Epithelial cell of esophagus (primary cell): ENCODE data around the gene SORCS1.

Experiments
- DNase-seq: peaks from one replicate; pipeline ENCODE4 v3.0.0; 2010; ENCODE audit warnings: low read depth
- H3K4me3 ChIP-seq: 2 replicates; pipeline ENCODE4 v1.5.1; 2011; ENCODE audit warnings: mild to moderate bottlenecking, low read length, control low read depth
- CTCF ChIP-seq: IDR thresholded peaks from 2 replicates; pipeline ENCODE4 v1.5.1; 2011; ENCODE audit warnings: low read depth, mild to moderate bottlenecking, low read length, control low read depth, inconsistent platforms; ENCODE audit not compliant: insufficient read depth; ENCODE audit errors: missing control alignments

SORCS1 gene

GRCh38 chr10:107072786-107073185 lies 91.7 kb downstream of the SORCS1 start:
- no peak overlapping the region for H3K4me3 ChIP-seq
- no peak for DNase-seq
- no peak for TF ChIP-seq CTCF

GRCh38 chr10:107072028-107072427 lies 92.5 kb downstream of the SORCS1 start:
- TF ChIP-seq CTCF = no peak
- H3K4me3 ChIP-seq = no peak overlapping the region
- no peak for DNase-seq

- TF ChIP-seq CTCF = no peak
- DNase-seq = no peak
- no peak overlapping the region for H3K4me3 ChIP-seq
These were observed 93.2 kb downstream of the SORCS1 start for GRCh38 chr10:107071301-107071700.

GRCh38 chr10:107067843-107068242 lies 96.7 kb downstream of the SORCS1 start:
- DNase-seq = no peak
- no peak for TF ChIP-seq CTCF
- no peak overlapping the region for H3K4me3 ChIP-seq

GRCh38 chr10:107064075-107064474 lies 100.4 kb downstream of the SORCS1 start:
- H3K4me3 ChIP-seq = no peak overlapping the region
- TF ChIP-seq CTCF = no peak
- no peak for DNase-seq

GRCh38 chr10:107059872-107060271 lies 104.6 kb downstream of the SORCS1 start:
- no peak for DNase-seq
- no peak for TF ChIP-seq CTCF
- H3K4me3 ChIP-seq = no peak overlapping the region

- no peak overlapping the region for H3K4me3 ChIP-seq
- DNase-seq = no peak
- no peak for TF ChIP-seq CTCF
These were observed 105.3 kb downstream of the SORCS1 start for GRCh38 chr10:107059068-107059804.
